K562 (cell line): ENCODE results near the gene IQCE. TPM values are rescaled to one million over a fixed set of nuclear protein-coding genes. Genes with fewer than 3 reads are reported as not detected.
A peak's percentile ranks its signal among the peaks of the same experiment; 100 is the strongest.

ENCODE experiments used
- ATAC-seq: fragments of 200-7000 bp; cut with Tn5 transposase; 3 replicates; pipeline ENCODE4 v1.9.1; 2020; ENCODE audit warnings: moderate library complexity
- BruUV-seq: library from RNA; stranded (reverse); fragments of 400-500 nt; replicated peaks from 2 replicates; lab custom pipeline; 2021; lab: Mats Ljungman, UMichigan
- CTCF ChIA-PET: fragments of 300-600 bp; formaldehyde crosslinking; extraction: SDS; loops from one replicate; lab custom pipeline; 2021; ENCODE audit warnings: low intra/inter-chr PET ratio; lab: Yijun Ruan, JAX
- POLR2A ChIA-PET: fragments of 300-600, 350-650 bp; sonication (Branson Sonifier 250); formaldehyde crosslinking; extraction: SDS; loops from one replicate; lab custom pipeline; 2021; ENCODE audit warnings: antibody characterized with exemption, inconsistent platforms; lab: Yijun Ruan, JAX
- DNase-seq, 4 experiments: peaks; one replicate each; pipeline versions ENCODE4 v3.0.0 to v3.0.0-alpha.2; 2011 to 2018; ENCODE audit warnings: low spot score in 3 of 4, mixed read lengths in 3 of 4; ENCODE audit errors: extremely low read depth in 1 of 4
- FAIRE-seq: peaks from 2 replicates; lab custom pipeline; 2011; peaks lifted over from hg19 to GRCh38; lab: Jason Lieb, UNC
- H2AFZ ChIP-seq: 2 replicates; pipeline ENCODE4 v1.6.0; 2011; ENCODE audit warnings: low read depth, low read length, control low read depth, inconsistent platforms
- H3K27ac ChIP-seq: fragments of 200-600 bp; 3 replicates; pipeline ENCODE4 v1.8.0; 2011; ENCODE audit warnings: low read depth, mild to moderate bottlenecking, control low read depth, inconsistent platforms, low read length, moderate library complexity, mixed read lengths; ENCODE audit errors: extremely low read depth
- H3K27me3 ChIP-seq, 2 experiments: fragments of 300-600 bp in 1 of 2; 2 replicates in 1 of 2; 3 replicates in 1 of 2; pipeline versions ENCODE4 v1.6.0 to v1.8.0; 2011; ENCODE audit warnings: inconsistent platforms in 2 of 2, low read length in 2 of 2, mild to moderate bottlenecking in 1 of 2, mixed read lengths in 1 of 2, moderate library complexity in 1 of 2; ENCODE audit not compliant: control insufficient read depth in 2 of 2, insufficient read depth in 2 of 2
- H3K36me3 ChIP-seq: fragments of 300-600 bp; 3 replicates; pipeline ENCODE4 v1.8.0; 2011; ENCODE audit warnings: mild to moderate bottlenecking, low read length, inconsistent platforms; ENCODE audit not compliant: control insufficient read depth, insufficient read depth
- H3K4me1 ChIP-seq, 2 experiments: fragments of 200-600 bp in 1 of 2; replicated peaks in 1 of 2; 2 replicates in 1 of 2; 3 replicates in 1 of 2; pipeline versions ENCODE4 v1.5.1 to v1.8.0; 2011; ENCODE audit warnings: inconsistent platforms in 2 of 2, low read length in 2 of 2, mild to moderate bottlenecking in 1 of 2, mixed read lengths in 1 of 2, moderate library complexity in 1 of 2; ENCODE audit not compliant: control insufficient read depth in 2 of 2, insufficient read depth in 2 of 2
- H3K4me2 ChIP-seq: 2 replicates; pipeline ENCODE4 v1.6.1; 2011; ENCODE audit warnings: low read length, control low read depth, inconsistent platforms, mixed read lengths; ENCODE audit not compliant: insufficient read depth
- H3K4me3 ChIP-seq: fragments of 200-600 bp; sonication (generic), shearing (Covaris generic); 2 replicates; pipeline ENCODE4 v1.5.1; 2016; ENCODE audit warnings: control low read depth, inconsistent platforms
- H3K79me2 ChIP-seq: fragments of 200-600 bp; 3 replicates; pipeline ENCODE4 v1.8.0; 2011; ENCODE audit warnings: low read length, inconsistent platforms; ENCODE audit not compliant: control insufficient read depth, insufficient read depth
- H3K9ac ChIP-seq, 2 experiments: 2 replicates each; pipeline versions ENCODE4 v1.6.0 to v1.6.1; 2011; ENCODE audit warnings: low read depth in 2 of 2, low read length in 2 of 2, control low read depth in 1 of 2, inconsistent platforms in 1 of 2, mild to moderate bottlenecking in 1 of 2, mixed read lengths in 1 of 2; ENCODE audit not compliant: insufficient read depth in 1 of 2
- H3K9me1 ChIP-seq: one replicate; pipeline ENCODE4 v1.6.0; 2011; ENCODE audit warnings: inconsistent platforms, mild to moderate bottlenecking, low read length, moderate library complexity; ENCODE audit not compliant: control insufficient read depth, insufficient read depth
- H3K9me3 ChIP-seq: replicated peaks from 2 replicates; pipeline ENCODE4 v1.5.1; 2011; ENCODE audit warnings: low read depth, low read length, inconsistent platforms; ENCODE audit not compliant: control insufficient read depth, insufficient read depth
- H4K20me1 ChIP-seq: replicated peaks from 2 replicates; pipeline ENCODE4 v1.6.1; 2011; ENCODE audit warnings: low read length, inconsistent platforms, mixed read lengths; ENCODE audit not compliant: control insufficient read depth, insufficient read depth
- E2F6 ChIP-seq, 2 experiments: IDR thresholded peaks; 2 replicates each; pipeline ENCODE4 v1.6.1; 2011; ENCODE audit warnings: borderline replicate concordance in 1 of 2, control low read depth in 1 of 2, low read depth in 1 of 2, low read length in 1 of 2, mild to moderate bottlenecking in 1 of 2, mixed read lengths in 1 of 2, moderate library complexity in 1 of 2; ENCODE audit not compliant: insufficient read depth in 1 of 2, insufficient read length in 1 of 2, poor library complexity in 1 of 2, severe bottlenecking in 1 of 2; ENCODE audit errors: extremely low read depth in 1 of 2
- EP300 ChIP-seq: IDR thresholded peaks from 2 replicates; pipeline ENCODE4 v1.6.1; 2012; ENCODE audit warnings: low read length, improper control_type of control experiment
- ETS1 ChIP-seq: conservative IDR thresholded peaks from 2 replicates; pipeline ENCODE4 v1.6.1; 2011; ENCODE audit warnings: low read depth, mild to moderate bottlenecking, low read length; ENCODE audit not compliant: control insufficient read depth
- FOXK2 ChIP-seq, 2 experiments: fragments of 450-650 bp; IDR thresholded peaks in 1 of 2; conservative IDR thresholded peaks in 1 of 2; 2 replicates each; pipeline ENCODE4 v1.6.1; 2016; ENCODE audit warnings: low read depth in 2 of 2, mild to moderate bottlenecking in 1 of 2
- LARP7 ChIP-seq: fragments of 450-650 bp; IDR thresholded peaks from 2 replicates; pipeline ENCODE4 v1.6.1; 2016
- NKRF ChIP-seq: fragments of 450-650 bp; IDR thresholded peaks from 2 replicates; pipeline ENCODE4 v1.6.1; 2016; ENCODE audit warnings: borderline replicate concordance
- SLC30A9 ChIP-seq: fragments of 250-450 bp; sonication (Bioruptor Pico); IDR thresholded peaks from 2 replicates; pipeline ENCODE4 v1.8.0; 2022; ENCODE audit warnings: mild to moderate bottlenecking, moderate library complexity
- TAL1 ChIP-seq: fragments of 450-650 bp; IDR thresholded peaks from 2 replicates; pipeline ENCODE4 v1.6.1; 2016; ENCODE audit warnings: mild to moderate bottlenecking
- TEAD2 ChIP-seq: fragments of 450-650 bp; IDR thresholded peaks from 2 replicates; pipeline ENCODE4 v1.6.1; 2016; ENCODE audit warnings: missing genetic modification characterization, control low read depth, missing compliant biosample characterization
- ZNF395 ChIP-seq: fragments of 200-800 bp; sonication (Bioruptor generic); IDR thresholded peaks from 2 replicates; pipeline ENCODE4 v1.6.1; 2017; ENCODE audit warnings: missing genetic modification characterization, missing compliant biosample characterization
- WGBS: fragments of 100-300 bp; shearing (Covaris generic); methylation state at CpG from one replicate; pipeline ENCODE4 v1.1.6; 2016; ENCODE audit warnings: low coverage, mixed read lengths; ENCODE audit not compliant: insufficient coverage; ENCODE audit errors: missing lambda C conversion rate; 5-methylcytosine and 5-hydroxymethylcytosine counted together
- in situ Hi-C: fragments of 300-500 bp; cut with MboI; formaldehyde crosslinking; loops from 4 replicates; pipeline ENCODE4 v1.15.0; 2018; ENCODE audit warnings: inconsistent platforms, mixed read lengths
- intact Hi-C: fragments of 100-400 bp; cut with micrococcal nuclease; formaldehyde crosslinking; loops from 2 replicates; pipeline ENCODE4 v1.14.2; 2022
- polyA plus RNA-seq, 8 experiments: library from polyadenylated mRNA; depleted of rRNA in 4 of 8; stranded (reverse) in 5 of 8; unstranded in 3 of 8; fragments of >200 nt; fragmentation: Nextera tagmentation in 2 of 8; fragmentation: Illumina TruSeq in 1 of 8; extraction: Ambion mirVana in 2 of 8; extraction: Trizol in 1 of 8; gene quantifications; 2 replicates each; pipeline versions ENCODE4 v1.2.1 to v1.2.3, GENCODE V29; 2011 to 2014; ENCODE audit warnings: inconsistent platforms in 1 of 8, missing spikeins in 1 of 8
- total RNA-seq, 7 experiments: library from RNA; depleted of rRNA in 6 of 7; stranded (reverse); fragments of >200 nt in 6 of 7; fragmentation: Illumina TruSeq in 2 of 7; extraction: Trizol in 2 of 7; gene quantifications; 2 replicates each; pipeline versions ENCODE4 v1.2.1 to v1.2.3, GENCODE V29; 2011 to 2021; ENCODE audit warnings: low replicate concordance in 1 of 7

IQCE gene
- total and polyA plus RNA-seq, 9 of the 15 experiments (the other 6 are each of a cell fraction or from before 2014, with no cell fraction given): 0.18 to 8.5 (median 4.2) TPM

GRCh38 chr7:2529161-2530070 lies 29.4 kb upstream of the IQCE start (continued):
- peak in 1 of 2 experiments; percentile 43 for TF ChIP-seq E2F6 (IDR thresholded peaks at IDR 0.05; ENCODE audit: borderline replicate concordance in 1 of 2, extremely low read depth in 1 of 2, insufficient read depth in 1 of 2, insufficient read length in 1 of 2, low read depth in 1 of 2, low read length in 1 of 2, poor library complexity in 1 of 2, severe bottlenecking in 1 of 2)
- no peak for TF ChIP-seq LARP7
- TF ChIP-seq, all 486 proteins: peak for 7

- Histone ChIP-seq H3K9me1 (no peaks in the 10 kb centered on the region), H3K27me3 (no peaks in the 10 kb centered on the region), H3K4me2 (no peak overlapping the region), H3K4me1 (peaks cover 25 to 61% of the 10 kb centered on the region in 2 experiments), H3K9ac (peak overlapping the region in 1 of 2 experiments; percentile 53; a peak in 2 of 4 replicates), H3K4me3 (no peak overlapping the region), H3K79me2 (no peaks in the 10 kb centered on the region), H2AFZ (no peak overlapping the region; the same call in 1 of the 2 replicates), H3K27ac (peak overlapping the region; percentile 42; the same call in 1 of the 3 replicates), H4K20me1 (no peaks in the 10 kb centered on the region), H3K9me3 (no peaks in the 10 kb centered on the region), H3K36me3 (no peaks in the 10 kb centered on the region)
- ChIA-PET POLR2A (interaction anchor here (0.7 kb wide), 1 partner anchor 153 kb away, joined by 3 read pairs; no protein-coding TSS in a partner anchor), CTCF (no interaction called here)
- 30% methylated on average over 6 of the region's 16 CpGs for WGBS
- DNase-seq: peak; percentile 78 to 86 (median 81)
- FAIRE-seq: peak; percentile 69
- ATAC-seq: peak; percentile 38
- in situ Hi-C loops (no loop called here), intact Hi-C loops (no loop called here)
- BruUV-seq: no TSS peak
- TF ChIP-seq ZNF395 (CRISPR knock-in tag): 0 out of 2 replicates have a peak, but pooled peaks have one; percentile 37
- TF ChIP-seq SLC30A9 (CRISPR knock-in tag): no peak
- no peak for TF ChIP-seq TEAD2
- TF ChIP-seq EP300: peak; percentile 27; the same call in 1 of the 2 replicates
- TF ChIP-seq NKRF: no peak
- TF ChIP-seq ETS1: no peak
- no peak for TF ChIP-seq FOXK2 (conservative IDR thresholded peaks at IDR 0.05 in 1 of 2, IDR thresholded peaks at IDR 0.05 in 1 of 2; ENCODE audit: low read depth in 2 of 2)
- no peak for TF ChIP-seq TAL1
Observed at GRCh38 chr7:2530071-2530987, 28.4 kb upstream of the IQCE start.
